ENCODE results near the gene ADH1B. TPM values are rescaled to one million over a fixed set of nuclear protein-coding genes. Genes with fewer than 3 reads are reported as not detected.

ADH1B gene
- total RNA-seq, 1 experiment from 2014 or later, result 0.98 TPM

DNA sequence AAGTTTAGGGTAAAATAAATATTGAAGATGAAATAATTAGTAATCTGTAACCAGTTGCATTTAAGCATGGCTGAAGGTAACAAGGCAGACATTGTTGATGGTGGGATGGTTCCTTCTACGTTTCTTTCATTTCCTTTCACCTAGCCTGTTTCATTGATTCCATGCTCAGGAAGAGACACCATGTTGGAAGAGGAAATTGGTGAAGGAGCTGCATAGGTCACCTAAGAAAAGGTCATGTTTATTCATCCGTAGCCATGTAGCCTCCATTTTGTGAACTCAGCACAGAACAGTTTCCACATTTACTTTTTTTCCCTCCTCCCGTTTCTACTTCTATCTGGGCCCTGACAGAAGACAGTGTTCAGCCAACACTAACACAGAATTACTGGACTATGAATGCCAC lies 3.8 kb downstream of the ADH1B start:
- intact Hi-C loops (cut with micrococcal nuclease; ENCODE audit: unreplicated experiment), result no loop called here
- ATAC-seq, result no peak

DNA sequence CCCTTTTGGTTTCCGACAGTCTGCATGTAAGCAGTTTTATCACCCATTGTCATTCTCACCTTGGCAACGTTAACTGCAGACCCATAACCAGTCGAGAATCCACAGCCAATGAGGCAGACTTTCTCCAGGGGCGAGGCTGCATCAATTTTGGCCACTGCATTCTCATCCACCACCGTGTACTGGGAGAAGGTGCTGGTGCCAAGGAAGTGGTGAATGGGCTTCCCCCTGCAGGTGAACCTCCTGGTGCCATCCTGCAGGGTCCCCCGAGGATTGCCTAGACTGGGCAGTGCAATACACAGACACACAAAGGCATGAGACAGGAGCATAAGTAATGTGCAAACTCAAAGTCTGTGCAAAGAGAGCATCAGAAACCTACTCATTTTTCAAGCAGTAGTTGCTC lies 5.4 kb downstream of the ADH1B start:
- POLR2A ChIA-PET, result no interaction called here
- CTCF ChIA-PET, result no interaction called here
- no peaks in the 10 kb centered on the region for H3K4me1 ChIP-seq (ENCODE audit: control insufficient read depth, insufficient read depth, low read length)
- no peak overlapping the region for H3K27ac ChIP-seq (ENCODE audit: low read length)
- DNase-seq (ENCODE audit: low read depth, low spot score), result no peak
- H3K9me3 ChIP-seq (ENCODE audit: control insufficient read depth, insufficient read depth, low read depth, low read length), result no peaks in the 10 kb centered on the region
- ATAC-seq, result no peak
- no TSS peak for BruUV-seq (replicated peaks)
- in situ Hi-C loops (cut with HindIII; ENCODE audit: low pct_unique_long_range_greater_than_20kb, low sequenced_read_pairs), result no loop called here
- intact Hi-C loops (cut with micrococcal nuclease; ENCODE audit: unreplicated experiment), result no loop called here
- H3K27me3 ChIP-seq (ENCODE audit: control insufficient read depth, insufficient read depth, low read length), result no peaks in the 10 kb centered on the region
- no peak for TF ChIP-seq POLR2AphosphoS5 (IDR thresholded peaks at IDR 0.05; ENCODE audit: low read depth, low read length)
- no peak for TF ChIP-seq SIN3A (IDR thresholded peaks at IDR 0.05; ENCODE audit: borderline replicate concordance, insufficient read depth, low read depth, low read length)
- TF ChIP-seq, protein P1, sequence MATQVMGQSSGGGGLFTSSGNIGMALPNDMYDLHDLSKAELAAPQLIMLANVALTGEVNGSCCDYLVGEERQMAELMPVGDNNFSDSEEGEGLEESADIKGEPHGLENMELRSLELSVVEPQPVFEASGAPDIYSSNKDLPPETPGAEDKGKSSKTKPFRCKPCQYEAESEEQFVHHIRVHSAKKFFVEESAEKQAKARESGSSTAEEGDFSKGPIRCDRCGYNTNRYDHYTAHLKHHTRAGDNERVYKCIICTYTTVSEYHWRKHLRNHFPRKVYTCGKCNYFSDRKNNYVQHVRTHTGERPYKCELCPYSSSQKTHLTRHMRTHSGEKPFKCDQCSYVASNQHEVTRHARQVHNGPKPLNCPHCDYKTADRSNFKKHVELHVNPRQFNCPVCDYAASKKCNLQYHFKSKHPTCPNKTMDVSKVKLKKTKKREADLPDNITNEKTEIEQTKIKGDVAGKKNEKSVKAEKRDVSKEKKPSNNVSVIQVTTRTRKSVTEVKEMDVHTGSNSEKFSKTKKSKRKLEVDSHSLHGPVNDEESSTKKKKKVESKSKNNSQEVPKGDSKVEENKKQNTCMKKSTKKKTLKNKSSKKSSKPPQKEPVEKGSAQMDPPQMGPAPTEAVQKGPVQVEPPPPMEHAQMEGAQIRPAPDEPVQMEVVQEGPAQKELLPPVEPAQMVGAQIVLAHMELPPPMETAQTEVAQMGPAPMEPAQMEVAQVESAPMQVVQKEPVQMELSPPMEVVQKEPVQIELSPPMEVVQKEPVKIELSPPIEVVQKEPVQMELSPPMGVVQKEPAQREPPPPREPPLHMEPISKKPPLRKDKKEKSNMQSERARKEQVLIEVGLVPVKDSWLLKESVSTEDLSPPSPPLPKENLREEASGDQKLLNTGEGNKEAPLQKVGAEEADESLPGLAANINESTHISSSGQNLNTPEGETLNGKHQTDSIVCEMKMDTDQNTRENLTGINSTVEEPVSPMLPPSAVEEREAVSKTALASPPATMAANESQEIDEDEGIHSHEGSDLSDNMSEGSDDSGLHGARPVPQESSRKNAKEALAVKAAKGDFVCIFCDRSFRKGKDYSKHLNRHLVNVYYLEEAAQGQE (IDR thresholded peaks at IDR 0.05; ENCODE audit: insufficient read depth in 1 of 2, low read depth in 2 of 2, low read length in 1 of 2), result no peak
- no peak for TF ChIP-seq TCF7L2 (IDR thresholded peaks at IDR 0.05; ENCODE audit: low read depth, low read length)
- TF ChIP-seq, protein P2, sequence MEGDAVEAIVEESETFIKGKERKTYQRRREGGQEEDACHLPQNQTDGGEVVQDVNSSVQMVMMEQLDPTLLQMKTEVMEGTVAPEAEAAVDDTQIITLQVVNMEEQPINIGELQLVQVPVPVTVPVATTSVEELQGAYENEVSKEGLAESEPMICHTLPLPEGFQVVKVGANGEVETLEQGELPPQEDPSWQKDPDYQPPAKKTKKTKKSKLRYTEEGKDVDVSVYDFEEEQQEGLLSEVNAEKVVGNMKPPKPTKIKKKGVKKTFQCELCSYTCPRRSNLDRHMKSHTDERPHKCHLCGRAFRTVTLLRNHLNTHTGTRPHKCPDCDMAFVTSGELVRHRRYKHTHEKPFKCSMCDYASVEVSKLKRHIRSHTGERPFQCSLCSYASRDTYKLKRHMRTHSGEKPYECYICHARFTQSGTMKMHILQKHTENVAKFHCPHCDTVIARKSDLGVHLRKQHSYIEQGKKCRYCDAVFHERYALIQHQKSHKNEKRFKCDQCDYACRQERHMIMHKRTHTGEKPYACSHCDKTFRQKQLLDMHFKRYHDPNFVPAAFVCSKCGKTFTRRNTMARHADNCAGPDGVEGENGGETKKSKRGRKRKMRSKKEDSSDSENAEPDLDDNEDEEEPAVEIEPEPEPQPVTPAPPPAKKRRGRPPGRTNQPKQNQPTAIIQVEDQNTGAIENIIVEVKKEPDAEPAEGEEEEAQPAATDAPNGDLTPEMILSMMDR (IDR thresholded peaks at IDR 0.05), result no peak
- H3K36me3 ChIP-seq (ENCODE audit: control insufficient read depth, insufficient read depth, low read length), result no peaks in the 10 kb centered on the region
- no peak overlapping the region for H3K4me3 ChIP-seq (ENCODE audit: low read depth in 2 of 2, low read length in 2 of 2)

More for the DNA sequence above, 3.8 kb downstream of the ADH1B start:
- Histone ChIP-seq H3K4me3 (ENCODE audit: low read depth in 2 of 2, low read length in 2 of 2) (no peak overlapping the region), H3K27me3 (ENCODE audit: control insufficient read depth, insufficient read depth, low read length) (no peaks in the 10 kb centered on the region), H3K4me1 (ENCODE audit: control insufficient read depth, insufficient read depth, low read length) (no peaks in the 10 kb centered on the region), H3K9me3 (ENCODE audit: control insufficient read depth, insufficient read depth, low read depth, low read length) (no peaks in the 10 kb centered on the region), H3K27ac (ENCODE audit: low read length) (no peak overlapping the region), H3K36me3 (ENCODE audit: control insufficient read depth, insufficient read depth, low read length) (no peaks in the 10 kb centered on the region)
- no peak for TF ChIP-seq POLR2AphosphoS5 (IDR thresholded peaks at IDR 0.05; ENCODE audit: low read depth, low read length)
- TF ChIP-seq, protein P2 (IDR thresholded peaks at IDR 0.05), result no peak
- TF ChIP-seq TCF7L2 (IDR thresholded peaks at IDR 0.05; ENCODE audit: low read depth, low read length), result no peak
- TF ChIP-seq, protein P1 (IDR thresholded peaks at IDR 0.05; ENCODE audit: insufficient read depth in 1 of 2, low read depth in 2 of 2, low read length in 1 of 2), result no peak
- no peak for TF ChIP-seq SIN3A (IDR thresholded peaks at IDR 0.05; ENCODE audit: borderline replicate concordance, insufficient read depth, low read depth, low read length)
- in situ Hi-C loops (cut with HindIII; ENCODE audit: low pct_unique_long_range_greater_than_20kb, low sequenced_read_pairs), result no loop called here
- ChIA-PET POLR2A (interaction anchor here (0.7 kb wide), 1 partner anchor 28 kb away, joined by 3 read pairs; no protein-coding TSS in a partner anchor), CTCF (no interaction called here)
- BruUV-seq (replicated peaks), result no TSS peak
- DNase-seq (ENCODE audit: low read depth, low spot score), result no peak

Data from Panc1 (cell line).